GM12864 (cell line): ENCODE results near the gene ATXN8OS.
"Not testable (repeated sequence)": the region's sequence is repeated elsewhere in the genome, so short reads cannot be mapped to it uniquely, and the experiment has no call there.

Experiments
- DNase-seq: peaks from one replicate; pipeline ENCODE4 v3.0.0-alpha.2; 2011; ENCODE audit warnings: low read depth
- H3K4me3 ChIP-seq: 2 replicates; pipeline ENCODE4 v1.5.1; 2011; ENCODE audit warnings: mild to moderate bottlenecking, low read depth, low read length, control low read depth
- TF ChIP-seq, protein P1 (sequence below): IDR thresholded peaks from 2 replicates; pipeline ENCODE4 v1.5.1; 2011; ENCODE audit warnings: low read depth, mild to moderate bottlenecking, moderate library complexity, low read length, control low read depth, inconsistent platforms; ENCODE audit errors: missing control alignments

Gene ATXN8OS

GRCh38 chr13:70104481-70104880 is 3.1 kb upstream of the ATXN8OS start:
- no peak overlapping the region for H3K4me3 ChIP-seq
- DNase-seq: no peak
- TF ChIP-seq, protein P1, sequence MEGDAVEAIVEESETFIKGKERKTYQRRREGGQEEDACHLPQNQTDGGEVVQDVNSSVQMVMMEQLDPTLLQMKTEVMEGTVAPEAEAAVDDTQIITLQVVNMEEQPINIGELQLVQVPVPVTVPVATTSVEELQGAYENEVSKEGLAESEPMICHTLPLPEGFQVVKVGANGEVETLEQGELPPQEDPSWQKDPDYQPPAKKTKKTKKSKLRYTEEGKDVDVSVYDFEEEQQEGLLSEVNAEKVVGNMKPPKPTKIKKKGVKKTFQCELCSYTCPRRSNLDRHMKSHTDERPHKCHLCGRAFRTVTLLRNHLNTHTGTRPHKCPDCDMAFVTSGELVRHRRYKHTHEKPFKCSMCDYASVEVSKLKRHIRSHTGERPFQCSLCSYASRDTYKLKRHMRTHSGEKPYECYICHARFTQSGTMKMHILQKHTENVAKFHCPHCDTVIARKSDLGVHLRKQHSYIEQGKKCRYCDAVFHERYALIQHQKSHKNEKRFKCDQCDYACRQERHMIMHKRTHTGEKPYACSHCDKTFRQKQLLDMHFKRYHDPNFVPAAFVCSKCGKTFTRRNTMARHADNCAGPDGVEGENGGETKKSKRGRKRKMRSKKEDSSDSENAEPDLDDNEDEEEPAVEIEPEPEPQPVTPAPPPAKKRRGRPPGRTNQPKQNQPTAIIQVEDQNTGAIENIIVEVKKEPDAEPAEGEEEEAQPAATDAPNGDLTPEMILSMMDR: no peak

- H3K4me3 ChIP-seq: no peak overlapping the region
- TF ChIP-seq, protein P1: no peak
Measured at GRCh38 chr13:70107125-70107497, 515 bp upstream of the ATXN8OS start.

DNA sequence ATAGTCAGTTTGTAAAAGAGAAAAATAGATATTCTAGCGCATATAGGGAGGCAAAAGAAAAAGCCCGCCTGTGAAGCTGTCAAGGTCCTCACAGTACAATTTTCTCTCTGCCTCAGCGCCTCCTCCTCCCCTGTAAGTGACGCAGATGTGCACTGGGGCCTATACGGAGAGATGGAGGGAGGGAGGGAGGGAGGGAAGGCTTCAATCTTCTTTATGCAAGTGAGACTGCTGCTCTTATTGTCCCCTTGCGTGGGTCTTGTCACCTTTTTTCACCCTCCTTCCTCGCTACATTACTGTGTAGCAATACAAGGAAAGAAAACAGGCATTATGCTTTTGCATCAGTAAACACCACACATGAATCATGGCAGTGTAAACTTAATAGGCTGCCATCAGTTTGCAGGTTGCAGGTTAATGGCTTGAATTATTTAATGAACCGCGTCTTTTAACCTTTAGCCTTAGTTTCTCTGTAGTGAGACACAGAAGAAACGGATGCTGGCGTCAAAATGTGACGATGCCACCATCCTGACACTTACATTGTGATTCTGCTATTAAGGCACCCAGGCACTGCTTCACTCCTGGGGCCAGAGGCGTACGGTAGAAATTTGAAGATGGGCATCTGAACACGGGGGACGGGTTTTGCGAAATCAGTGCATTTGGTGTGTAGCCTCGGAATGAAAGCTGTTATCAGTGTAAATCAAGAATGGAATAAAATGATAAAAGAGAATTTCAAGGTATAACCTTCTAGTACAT is 905 bp downstream of the ATXN8OS start, which contains the start of gene KLHL1:
TSS of gene KLHL1 (minus strand) at position 97 of the 750 bp plus-strand sequence. CDS start 753 bp downstream, outside the sequence.
- TF ChIP-seq, protein P1: no peak
- no peak within 1 kb of the TSS for H3K4me3 ChIP-seq
- DNase-seq: no peak

More at GRCh38 chr13:70107125-70107497, 515 bp upstream of the ATXN8OS start:
- no peak for DNase-seq

- DNase-seq: no peak
- TF ChIP-seq, protein P1: no peak
- no peak overlapping the region for H3K4me3 ChIP-seq
Measured at GRCh38 chr13:70117338-70117905, 9.8 kb downstream of the ATXN8OS start.

GRCh38 chr13:70125693-70126092 is 18.1 kb downstream of the ATXN8OS start:
- H3K4me3 ChIP-seq: no peak overlapping the region
- DNase-seq: no peak
- TF ChIP-seq, protein P1: no peak

- no peak overlapping the region for H3K4me3 ChIP-seq
- DNase-seq: no peak
- TF ChIP-seq, protein P1: no peak
Measured at GRCh38 chr13:70128098-70128497, 20.5 kb downstream of the ATXN8OS start.

DNA sequence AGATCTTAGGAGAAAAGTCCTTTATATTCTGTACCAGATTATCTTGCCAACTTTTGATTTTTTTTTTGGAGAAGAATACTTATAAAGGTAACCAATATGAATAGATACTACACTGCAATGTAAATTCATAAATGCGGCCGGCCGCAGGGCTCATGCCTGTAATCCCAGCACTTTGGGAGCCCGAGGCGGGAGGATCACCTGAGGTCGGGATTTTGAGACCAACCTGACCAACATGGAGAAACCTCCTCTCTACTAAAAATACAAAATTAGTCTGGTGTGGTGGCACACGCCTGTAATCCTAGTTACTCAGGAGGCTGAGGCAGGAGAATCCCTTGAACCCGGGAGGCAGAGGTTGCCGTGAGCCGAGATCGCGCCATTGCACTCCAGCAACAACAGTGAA is 35.0 kb downstream of the ATXN8OS start:
- not testable (repeated sequence) for DNase-seq, H3K4me3 ChIP-seq
